GM12878 (cell line): Measurements from ENCODE around the gene BTBD9.

Source experiments
- BHLHE40 ChIP-seq, 2 experiments: fragments of 450-650 bp in 1 of 2; IDR thresholded peaks; 2 replicates each; pipeline ENCODE4 v1.6.1; 2011 to 2017; ENCODE audit warnings: low read depth in 2 of 2, borderline replicate concordance in 1 of 2, improper control_type of control experiment in 1 of 2, low read length in 1 of 2, mild to moderate bottlenecking in 1 of 2
- BRCA1 ChIP-seq: IDR thresholded peaks from 2 replicates; pipeline ENCODE4 v1.6.1; 2011; ENCODE audit warnings: low read depth, low read length, improper control_type of control experiment
- DPF2 ChIP-seq: fragments of 450-650 bp; IDR thresholded peaks from 2 replicates; pipeline ENCODE4 v1.6.1; 2017; ENCODE audit warnings: mild to moderate bottlenecking
- GABPA ChIP-seq: IDR thresholded peaks from 2 replicates; pipeline ENCODE4 v1.6.1; 2014; ENCODE audit warnings: antibody characterized with exemption, low read depth, mild to moderate bottlenecking, inconsistent platforms
- JUND ChIP-seq: IDR thresholded peaks from 2 replicates; pipeline ENCODE4 v1.6.1; 2012; ENCODE audit warnings: low read depth, mild to moderate bottlenecking, low read length, improper control_type of control experiment, moderate library complexity
- MEF2A ChIP-seq: IDR thresholded peaks from 2 replicates; pipeline ENCODE4 v1.6.1; 2011; ENCODE audit warnings: low read depth, mild to moderate bottlenecking, low read length, moderate library complexity; ENCODE audit not compliant: insufficient read depth
- POLR2A ChIP-seq: IDR thresholded peaks from 2 replicates; pipeline ENCODE4 v1.6.1; 2011; ENCODE audit warnings: low read depth, mild to moderate bottlenecking, low read length
- POLR2AphosphoS5 ChIP-seq: IDR thresholded peaks from 2 replicates; pipeline ENCODE4 v1.6.1; 2011; ENCODE audit warnings: mild to moderate bottlenecking, low read length, inconsistent platforms
- RAD21 ChIP-seq: IDR thresholded peaks from 2 replicates; pipeline ENCODE4 v1.6.1; 2011; ENCODE audit warnings: mild to moderate bottlenecking, low read depth, low read length, moderate library complexity; ENCODE audit not compliant: insufficient read depth
- SIN3A ChIP-seq: IDR thresholded peaks from 2 replicates; pipeline ENCODE4 v1.6.1; 2012; ENCODE audit warnings: low read depth, low read length, improper control_type of control experiment
- TF ChIP-seq, protein P1 (sequence below), 3 experiments: IDR thresholded peaks in 2 of 3; conservative IDR thresholded peaks in 1 of 3; 2 replicates each; pipeline ENCODE4 v1.5.1; 2011; ENCODE audit warnings: low read depth in 3 of 3, low read length in 3 of 3, mild to moderate bottlenecking in 3 of 3, control low read depth in 2 of 3, moderate library complexity in 2 of 3, inconsistent platforms in 1 of 3, mixed read lengths in 1 of 3; ENCODE audit not compliant: control insufficient read depth in 2 of 3, insufficient read depth in 1 of 3; ENCODE audit errors: extremely low read depth in 1 of 3
- TF ChIP-seq, protein P2 (sequence below): fragments of 450-650 bp; IDR thresholded peaks from 2 replicates; pipeline ENCODE4 v1.6.1; 2018; ENCODE audit warnings: mild to moderate bottlenecking, low read depth, moderate library complexity; ENCODE audit not compliant: partially characterized antibody
- TF ChIP-seq, protein P3 (sequence below): IDR thresholded peaks from 2 replicates; pipeline ENCODE4 v1.6.1; 2012; ENCODE audit warnings: mild to moderate bottlenecking, low read depth, low read length
- TF ChIP-seq, protein P4 (sequence below): IDR thresholded peaks from 2 replicates; pipeline ENCODE4 v1.6.1; 2011; ENCODE audit warnings: borderline replicate concordance, low read depth, mild to moderate bottlenecking, moderate library complexity, low read length; ENCODE audit not compliant: insufficient read depth, poor library complexity, severe bottlenecking

DNA sequence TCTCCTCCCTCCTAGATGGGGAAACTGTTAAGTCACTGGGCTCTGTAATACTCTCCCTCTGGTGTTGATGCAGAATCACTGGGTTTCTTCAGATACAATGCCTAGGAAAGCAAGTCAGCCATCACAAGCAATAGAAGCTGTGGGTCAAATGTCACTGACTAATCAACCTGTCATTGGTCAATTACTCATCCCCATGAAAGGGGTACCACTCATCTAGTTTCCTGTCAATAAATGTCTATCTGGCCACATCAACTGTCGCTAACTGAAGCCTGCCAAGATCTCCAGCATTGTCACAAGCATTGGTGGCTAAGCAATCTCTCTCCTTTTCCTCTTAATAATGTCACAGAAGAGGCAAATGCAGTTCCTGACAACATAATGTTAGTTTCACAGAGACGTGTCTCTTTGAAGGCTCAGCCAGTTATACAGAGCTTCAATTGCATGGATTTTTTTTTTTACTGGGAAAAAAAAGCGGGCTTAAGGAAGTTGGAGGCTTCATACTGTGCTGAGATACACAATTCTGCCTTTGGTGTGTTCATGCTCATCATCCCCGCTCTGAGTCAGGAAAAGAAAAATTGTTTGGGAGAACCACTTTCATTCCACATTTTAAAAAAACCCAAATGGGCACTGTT, 355.9 kb downstream of the BTBD9 start:
- TF ChIP-seq BHLHE40 (IDR thresholded peaks at IDR 0.05; ENCODE audit: borderline replicate concordance in 1 of 2, low read depth in 2 of 2, low read length in 1 of 2) (no peak), GABPA (no peak), POLR2A (no peak), JUND (no peak), SIN3A (no peak), DPF2 (no peak), RAD21 (no peak), MEF2A (no peak), POLR2AphosphoS5 (no peak), BRCA1 (no peak)
- TF ChIP-seq, protein P1, sequence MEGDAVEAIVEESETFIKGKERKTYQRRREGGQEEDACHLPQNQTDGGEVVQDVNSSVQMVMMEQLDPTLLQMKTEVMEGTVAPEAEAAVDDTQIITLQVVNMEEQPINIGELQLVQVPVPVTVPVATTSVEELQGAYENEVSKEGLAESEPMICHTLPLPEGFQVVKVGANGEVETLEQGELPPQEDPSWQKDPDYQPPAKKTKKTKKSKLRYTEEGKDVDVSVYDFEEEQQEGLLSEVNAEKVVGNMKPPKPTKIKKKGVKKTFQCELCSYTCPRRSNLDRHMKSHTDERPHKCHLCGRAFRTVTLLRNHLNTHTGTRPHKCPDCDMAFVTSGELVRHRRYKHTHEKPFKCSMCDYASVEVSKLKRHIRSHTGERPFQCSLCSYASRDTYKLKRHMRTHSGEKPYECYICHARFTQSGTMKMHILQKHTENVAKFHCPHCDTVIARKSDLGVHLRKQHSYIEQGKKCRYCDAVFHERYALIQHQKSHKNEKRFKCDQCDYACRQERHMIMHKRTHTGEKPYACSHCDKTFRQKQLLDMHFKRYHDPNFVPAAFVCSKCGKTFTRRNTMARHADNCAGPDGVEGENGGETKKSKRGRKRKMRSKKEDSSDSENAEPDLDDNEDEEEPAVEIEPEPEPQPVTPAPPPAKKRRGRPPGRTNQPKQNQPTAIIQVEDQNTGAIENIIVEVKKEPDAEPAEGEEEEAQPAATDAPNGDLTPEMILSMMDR (IDR thresholded peaks at IDR 0.05 in 2 of 3, conservative IDR thresholded peaks at IDR 0.05 in 1 of 3; ENCODE audit: control insufficient read depth in 2 of 3, extremely low read depth in 1 of 3, insufficient read depth in 1 of 3, low read depth in 3 of 3, low read length in 3 of 3) = no peak
- TF ChIP-seq, protein P2, sequence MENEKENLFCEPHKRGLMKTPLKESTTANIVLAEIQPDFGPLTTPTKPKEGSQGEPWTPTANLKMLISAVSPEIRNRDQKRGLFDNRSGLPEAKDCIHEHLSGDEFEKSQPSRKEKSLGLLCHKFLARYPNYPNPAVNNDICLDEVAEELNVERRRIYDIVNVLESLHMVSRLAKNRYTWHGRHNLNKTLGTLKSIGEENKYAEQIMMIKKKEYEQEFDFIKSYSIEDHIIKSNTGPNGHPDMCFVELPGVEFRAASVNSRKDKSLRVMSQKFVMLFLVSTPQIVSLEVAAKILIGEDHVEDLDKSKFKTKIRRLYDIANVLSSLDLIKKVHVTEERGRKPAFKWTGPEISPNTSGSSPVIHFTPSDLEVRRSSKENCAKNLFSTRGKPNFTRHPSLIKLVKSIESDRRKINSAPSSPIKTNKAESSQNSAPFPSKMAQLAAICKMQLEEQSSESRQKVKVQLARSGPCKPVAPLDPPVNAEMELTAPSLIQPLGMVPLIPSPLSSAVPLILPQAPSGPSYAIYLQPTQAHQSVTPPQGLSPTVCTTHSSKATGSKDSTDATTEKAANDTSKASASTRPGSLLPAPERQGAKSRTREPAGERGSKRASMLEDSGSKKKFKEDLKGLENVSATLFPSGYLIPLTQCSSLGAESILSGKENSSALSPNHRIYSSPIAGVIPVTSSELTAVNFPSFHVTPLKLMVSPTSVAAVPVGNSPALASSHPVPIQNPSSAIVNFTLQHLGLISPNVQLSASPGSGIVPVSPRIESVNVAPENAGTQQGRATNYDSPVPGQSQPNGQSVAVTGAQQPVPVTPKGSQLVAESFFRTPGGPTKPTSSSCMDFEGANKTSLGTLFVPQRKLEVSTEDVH = no peak
- TF ChIP-seq, protein P3, sequence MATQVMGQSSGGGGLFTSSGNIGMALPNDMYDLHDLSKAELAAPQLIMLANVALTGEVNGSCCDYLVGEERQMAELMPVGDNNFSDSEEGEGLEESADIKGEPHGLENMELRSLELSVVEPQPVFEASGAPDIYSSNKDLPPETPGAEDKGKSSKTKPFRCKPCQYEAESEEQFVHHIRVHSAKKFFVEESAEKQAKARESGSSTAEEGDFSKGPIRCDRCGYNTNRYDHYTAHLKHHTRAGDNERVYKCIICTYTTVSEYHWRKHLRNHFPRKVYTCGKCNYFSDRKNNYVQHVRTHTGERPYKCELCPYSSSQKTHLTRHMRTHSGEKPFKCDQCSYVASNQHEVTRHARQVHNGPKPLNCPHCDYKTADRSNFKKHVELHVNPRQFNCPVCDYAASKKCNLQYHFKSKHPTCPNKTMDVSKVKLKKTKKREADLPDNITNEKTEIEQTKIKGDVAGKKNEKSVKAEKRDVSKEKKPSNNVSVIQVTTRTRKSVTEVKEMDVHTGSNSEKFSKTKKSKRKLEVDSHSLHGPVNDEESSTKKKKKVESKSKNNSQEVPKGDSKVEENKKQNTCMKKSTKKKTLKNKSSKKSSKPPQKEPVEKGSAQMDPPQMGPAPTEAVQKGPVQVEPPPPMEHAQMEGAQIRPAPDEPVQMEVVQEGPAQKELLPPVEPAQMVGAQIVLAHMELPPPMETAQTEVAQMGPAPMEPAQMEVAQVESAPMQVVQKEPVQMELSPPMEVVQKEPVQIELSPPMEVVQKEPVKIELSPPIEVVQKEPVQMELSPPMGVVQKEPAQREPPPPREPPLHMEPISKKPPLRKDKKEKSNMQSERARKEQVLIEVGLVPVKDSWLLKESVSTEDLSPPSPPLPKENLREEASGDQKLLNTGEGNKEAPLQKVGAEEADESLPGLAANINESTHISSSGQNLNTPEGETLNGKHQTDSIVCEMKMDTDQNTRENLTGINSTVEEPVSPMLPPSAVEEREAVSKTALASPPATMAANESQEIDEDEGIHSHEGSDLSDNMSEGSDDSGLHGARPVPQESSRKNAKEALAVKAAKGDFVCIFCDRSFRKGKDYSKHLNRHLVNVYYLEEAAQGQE = no peak
- TF ChIP-seq, protein P4, sequence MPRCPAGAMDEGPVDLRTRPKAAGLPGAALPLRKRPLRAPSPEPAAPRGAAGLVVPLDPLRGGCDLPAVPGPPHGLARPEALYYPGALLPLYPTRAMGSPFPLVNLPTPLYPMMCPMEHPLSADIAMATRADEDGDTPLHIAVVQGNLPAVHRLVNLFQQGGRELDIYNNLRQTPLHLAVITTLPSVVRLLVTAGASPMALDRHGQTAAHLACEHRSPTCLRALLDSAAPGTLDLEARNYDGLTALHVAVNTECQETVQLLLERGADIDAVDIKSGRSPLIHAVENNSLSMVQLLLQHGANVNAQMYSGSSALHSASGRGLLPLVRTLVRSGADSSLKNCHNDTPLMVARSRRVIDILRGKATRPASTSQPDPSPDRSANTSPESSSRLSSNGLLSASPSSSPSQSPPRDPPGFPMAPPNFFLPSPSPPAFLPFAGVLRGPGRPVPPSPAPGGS = no peak
